ENCODE measurements around the gene C1orf74.

GRCh38 chr1:209831615-209832014, 47.3 kb upstream of the C1orf74 start:
- TF ChIP-seq POLR2A (IDR thresholded peaks at IDR 0.05) (no peak), CTCF (IDR thresholded peaks at IDR 0.05) (no peak)
